T-helper 1 cell (primary cell): ENCODE results near the gene MAP7D1.
"Not testable (repeated sequence)": the region's sequence is repeated elsewhere in the genome, so short reads cannot be mapped to it uniquely, and the experiment has no call there.

Experiments
- DNase-seq, 5 donors: peaks; one replicate each; pipeline ENCODE4 v3.0.0-alpha.2; 2012 to 2020

MAP7D1 gene

DNA sequence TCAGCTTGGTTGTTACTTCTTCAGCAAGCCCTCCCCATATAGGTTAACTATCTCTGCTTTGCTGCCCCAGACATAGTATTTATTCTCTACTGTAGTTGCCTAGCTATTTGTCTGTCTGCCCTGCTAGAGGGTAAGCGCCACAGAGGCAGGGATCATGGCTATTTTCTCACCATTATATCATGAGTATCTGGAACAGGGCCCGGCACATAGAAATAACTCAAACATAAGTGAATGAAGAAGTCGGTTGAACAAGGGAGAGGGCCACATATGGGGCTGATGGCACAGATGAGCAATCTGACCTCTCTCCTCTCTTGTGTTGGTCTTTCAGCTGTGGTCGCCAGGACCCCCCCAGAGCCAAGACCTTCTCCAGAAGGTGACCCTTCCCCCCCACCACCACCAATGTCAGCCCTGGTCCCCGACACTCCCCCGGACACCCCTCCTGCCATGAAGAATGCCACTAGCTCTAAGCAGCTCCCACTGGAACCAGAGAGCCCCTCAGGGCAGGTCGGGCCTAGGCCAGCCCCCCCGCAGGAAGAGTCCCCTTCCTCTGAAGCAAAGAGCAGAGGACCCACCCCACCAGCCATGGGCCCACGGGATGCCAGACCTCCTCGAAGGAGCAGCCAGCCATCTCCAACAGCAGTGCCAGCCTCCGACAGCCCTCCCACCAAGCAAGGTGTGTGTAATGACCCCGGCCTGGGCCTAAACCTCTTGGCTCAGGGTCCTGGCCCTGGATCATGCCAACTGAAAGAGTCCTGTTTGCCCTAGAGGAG is 14.9 kb downstream of the MAP7D1 start:
- no peak for DNase-seq

DNA sequence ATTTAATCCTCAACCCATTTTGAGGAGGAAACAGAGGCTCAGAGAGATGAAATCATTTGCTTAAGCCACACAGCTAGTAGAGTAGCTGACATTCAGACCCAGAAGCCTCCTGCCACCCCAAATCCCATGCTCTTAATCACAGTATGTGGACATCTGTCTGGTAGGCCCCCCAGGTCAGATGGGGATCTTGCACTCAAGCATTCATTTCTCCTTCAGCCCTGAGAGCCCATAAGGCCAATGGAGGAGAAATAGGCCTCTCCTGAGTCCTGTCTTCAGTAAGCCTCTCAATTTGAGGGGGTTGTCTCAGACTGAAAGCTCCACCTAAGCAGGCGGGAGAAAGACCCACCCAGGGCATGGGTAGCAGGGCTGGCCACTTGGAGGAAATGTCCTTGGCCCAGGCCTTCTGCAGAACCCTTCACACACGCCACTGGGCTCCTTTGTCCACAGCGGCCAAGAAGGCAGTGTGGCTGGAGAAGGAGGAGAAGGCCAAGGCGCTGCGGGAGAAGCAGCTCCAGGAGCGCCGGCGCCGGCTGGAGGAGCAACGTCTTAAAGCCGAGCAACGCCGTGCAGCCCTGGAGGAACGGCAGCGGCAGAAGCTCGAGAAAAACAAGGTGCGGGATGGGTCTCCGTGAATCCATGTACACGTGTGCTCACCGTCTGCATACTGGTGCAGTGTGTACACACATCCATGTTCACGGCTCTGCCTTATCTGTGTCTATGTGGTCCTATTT is 16.2 kb downstream of the MAP7D1 start:
- DNase-seq = no peak

- no peak for DNase-seq
Observed at GRCh38 chr1:36172983-36173382, 17.0 kb downstream of the MAP7D1 start.

DNA sequence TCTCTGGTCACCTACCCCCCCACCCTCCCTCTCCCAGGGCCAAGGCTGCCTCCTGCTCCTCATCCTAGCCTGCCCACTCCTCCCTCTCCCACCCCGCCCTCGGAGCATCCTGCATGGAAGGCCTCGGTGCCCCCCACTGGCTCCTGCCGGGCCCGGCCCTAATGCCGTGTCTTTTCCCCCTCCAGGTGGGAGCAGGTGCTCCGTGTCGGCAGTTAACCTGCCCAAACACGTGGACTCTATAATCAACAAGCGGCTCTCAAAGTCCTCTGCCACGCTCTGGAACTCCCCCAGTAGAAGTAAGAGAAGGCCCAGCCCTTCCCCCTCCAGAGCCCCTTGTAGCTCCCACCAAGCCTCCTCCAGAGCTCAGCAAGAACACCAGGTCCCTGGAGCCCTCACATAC is 18.8 kb downstream of the MAP7D1 start:
- DNase-seq = no peak

GRCh38 chr1:36175137-36176095 is 19.5 kb downstream of the MAP7D1 start:
- DNase-seq = no peak

GRCh38 chr1:36176106-36176949 is 20.4 kb downstream of the MAP7D1 start:
- no peak for DNase-seq

- no peak for DNase-seq
Observed at GRCh38 chr1:36177589-36178431, 21.9 kb downstream of the MAP7D1 start.

DNA sequence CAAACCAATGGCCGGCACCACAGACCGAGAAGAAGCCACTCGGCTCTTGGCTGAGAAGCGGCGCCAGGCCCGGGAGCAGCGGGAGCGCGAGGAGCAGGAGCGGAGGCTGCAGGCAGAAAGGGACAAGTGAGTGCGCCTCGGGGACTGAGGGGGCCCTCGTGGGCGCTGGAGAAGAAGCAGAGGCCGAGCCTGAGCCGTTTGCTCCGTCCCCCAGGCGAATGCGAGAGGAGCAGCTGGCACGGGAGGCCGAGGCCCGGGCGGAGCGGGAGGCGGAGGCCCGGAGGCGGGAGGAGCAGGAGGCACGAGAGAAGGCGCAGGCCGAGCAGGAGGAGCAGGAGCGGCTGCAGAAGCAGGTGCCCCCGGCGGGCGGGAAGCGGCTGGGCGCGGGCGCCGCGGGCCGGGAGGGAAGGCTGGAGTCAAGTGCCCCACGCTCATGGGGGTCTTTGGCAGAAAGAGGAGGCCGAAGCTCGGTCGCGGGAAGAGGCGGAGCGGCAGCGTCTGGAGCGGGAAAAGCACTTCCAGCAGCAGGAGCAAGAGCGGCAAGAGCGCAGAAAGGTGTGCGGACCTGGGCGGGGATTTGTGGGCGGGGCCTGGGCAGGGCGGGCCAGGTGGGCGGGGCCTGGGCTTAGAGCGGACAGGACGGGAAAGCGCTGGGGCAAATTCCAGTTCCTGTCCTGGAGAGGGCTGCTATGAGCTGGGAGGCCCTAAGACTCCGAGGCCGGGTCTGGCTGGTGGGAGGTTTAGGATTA is 22.7 kb downstream of the MAP7D1 start:
- no peak for DNase-seq

DNA sequence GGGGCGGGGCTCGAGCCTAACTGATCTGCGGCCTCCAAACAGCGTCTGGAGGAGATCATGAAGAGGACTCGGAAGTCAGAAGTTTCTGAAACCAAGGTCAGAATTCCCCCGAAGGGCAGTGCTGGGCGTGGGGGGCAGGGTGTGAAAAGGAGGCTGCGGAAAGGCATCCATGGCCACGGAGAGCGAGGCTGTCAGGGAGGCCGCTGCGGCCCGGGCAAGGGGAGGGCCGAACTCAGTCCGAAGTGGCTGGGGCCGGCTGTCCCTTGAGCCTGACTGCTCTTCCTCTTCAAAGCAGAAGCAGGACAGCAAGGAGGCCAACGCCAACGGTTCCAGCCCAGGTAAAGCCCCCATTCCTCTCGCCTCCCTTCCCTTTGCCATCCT is 23.2 kb downstream of the MAP7D1 start:
- no peak for DNase-seq

GRCh38 chr1:36182734-36183133 is 26.8 kb downstream of the MAP7D1 start:
- no peak for DNase-seq

DNA sequence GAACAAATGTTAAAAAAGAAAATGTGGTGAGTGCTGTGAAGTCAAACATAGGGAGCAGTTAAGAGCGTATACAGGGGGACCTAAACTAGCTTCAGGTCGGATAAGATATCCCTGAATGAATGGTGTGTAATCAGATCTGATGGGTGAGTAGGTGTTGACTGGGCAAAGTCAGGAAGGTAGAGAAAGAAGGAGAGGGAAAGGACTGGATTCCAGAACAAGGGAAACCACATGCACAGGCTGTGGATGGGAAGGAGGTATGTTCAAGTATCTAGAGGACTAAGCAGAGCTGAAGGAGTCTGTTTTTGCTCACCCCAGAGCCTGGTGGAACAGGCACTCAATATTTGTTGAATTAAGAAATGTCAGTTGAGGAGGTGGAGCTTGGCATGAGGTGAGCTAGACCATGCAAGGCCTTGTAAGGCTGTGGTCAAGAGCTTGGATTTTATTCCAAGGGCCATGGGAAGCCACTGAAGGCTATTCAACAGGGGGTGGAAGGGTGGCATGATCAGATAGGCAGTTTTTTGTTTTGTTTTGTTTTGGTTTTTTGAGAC is 27.4 kb downstream of the MAP7D1 start:
- no peak for DNase-seq

DNA sequence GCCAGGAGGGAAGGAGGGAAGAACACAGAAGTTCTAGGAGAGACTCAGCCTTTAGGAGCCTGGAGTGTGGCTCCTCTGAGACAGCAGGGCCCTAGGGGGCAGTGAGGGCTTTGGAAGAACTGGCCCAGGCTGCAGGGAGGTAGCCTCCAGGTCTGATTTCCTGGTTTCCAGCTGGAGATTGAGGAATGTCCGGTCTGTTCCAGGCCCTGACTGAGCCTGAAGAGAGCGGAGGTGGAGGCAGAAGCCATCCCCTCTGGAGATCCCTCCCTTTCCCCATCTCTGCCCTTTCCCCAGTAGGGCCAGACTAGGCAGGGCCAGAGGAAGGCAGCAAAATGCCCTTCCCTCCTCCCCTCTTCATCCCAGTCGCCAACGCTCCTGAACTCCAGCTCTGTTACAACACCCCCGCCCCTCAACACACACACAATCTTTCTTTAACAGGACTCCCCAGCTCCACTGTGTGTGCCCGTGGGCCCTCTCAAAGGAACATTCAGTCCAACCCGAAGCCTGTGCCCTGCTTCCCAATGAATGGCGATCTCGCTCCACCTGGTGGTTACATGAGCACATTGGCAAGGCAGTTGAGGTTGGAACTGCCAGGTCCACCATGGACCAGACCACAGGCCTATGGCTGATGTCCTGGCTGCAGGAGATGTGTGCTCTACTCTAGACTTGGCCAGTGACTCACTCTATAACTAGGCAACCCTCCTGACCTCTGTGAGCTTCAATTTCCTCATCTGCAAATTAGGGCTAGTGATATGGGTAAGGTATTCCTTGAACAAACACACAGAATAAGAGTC is 32.0 kb downstream of the MAP7D1 start:
- peak; percentile 60 to 81 (median 71) for DNase-seq

GRCh38 chr1:36196805-36197204 is 40.8 kb downstream of the MAP7D1 start:
- DNase-seq = not testable (repeated sequence)

DNA sequence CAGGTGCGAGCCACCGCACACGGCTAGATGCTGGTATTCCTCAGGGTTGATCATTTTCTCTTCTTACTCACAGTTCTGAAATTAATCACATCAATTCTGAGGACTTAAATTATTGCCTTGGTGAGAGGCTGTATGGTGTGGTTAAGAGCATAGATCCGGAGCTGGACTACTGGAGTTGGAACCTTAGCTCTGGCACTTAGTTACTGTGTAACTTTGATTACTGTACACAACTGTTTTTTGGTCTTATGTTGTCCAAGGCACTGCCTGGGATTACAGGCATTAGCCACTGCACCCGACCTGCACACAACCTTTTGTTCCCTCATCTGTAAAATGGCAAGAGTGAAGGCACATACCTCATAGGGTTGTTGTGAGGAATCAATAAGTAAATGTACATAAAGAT is 42.7 kb downstream of the MAP7D1 start:
- no peak for DNase-seq

- DNase-seq = no peak
Observed at GRCh38 chr1:36199934-36200741, 44.2 kb downstream of the MAP7D1 start.

GRCh38 chr1:36203027-36203553 is 47.1 kb downstream of the MAP7D1 start:
- DNase-seq = no peak

GRCh38 chr1:36203554-36204346 is 47.8 kb downstream of the MAP7D1 start:
- no peak for DNase-seq
